Measurements from ENCODE around the gene ID2. TPM values are rescaled to one million over a fixed set of nuclear protein-coding genes. Genes with fewer than 3 reads are reported as not detected.

Gene ID2
- total and polyA plus RNA-seq, 2 experiments from 2014 or later, result 468 to 668 TPM

DNA sequence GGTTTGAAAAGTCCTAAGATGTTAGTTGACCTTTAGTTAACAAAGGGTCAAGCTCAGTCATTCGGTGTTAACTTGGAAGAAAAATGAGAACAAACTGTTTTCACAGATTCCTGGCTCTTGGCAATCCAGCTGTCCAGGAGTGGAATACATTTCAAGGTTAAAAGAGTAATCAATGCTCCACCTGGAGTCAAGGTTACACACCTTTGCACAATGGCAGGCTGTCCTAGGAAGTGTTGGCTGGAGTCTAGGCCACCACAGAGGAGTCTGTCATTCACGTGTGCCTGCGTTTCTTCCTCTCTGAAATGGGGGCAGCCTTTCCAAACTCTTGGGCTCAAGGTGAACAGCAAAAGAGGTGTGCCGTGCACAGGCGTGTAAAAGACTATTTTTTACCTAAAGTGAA is 6.3 kb upstream of the ID2 start:
- Histone ChIP-seq H3F3A (ENCODE audit: insufficient read depth) (peaks cover 30% of the 10 kb centered on the region), H3K4me1 (ENCODE audit: insufficient read depth) (peaks cover 34% of the 10 kb centered on the region), H3K4me2 (ENCODE audit: unreplicated experiment) (no peak overlapping the region), H3K36me3 (ENCODE audit: low read depth) (no peaks in the 10 kb centered on the region), H3K27ac (peak overlapping the region; percentile 100), H3K27me3 (replicated peaks; ENCODE audit: insufficient read depth) (no peaks in the 10 kb centered on the region), H3K4me3 (no peak overlapping the region), H3K79me2 (ENCODE audit: insufficient read depth) (no peaks in the 10 kb centered on the region), H3K9me3 (ENCODE audit: low read depth) (no peaks in the 10 kb centered on the region), H3K9ac (peak overlapping the region; percentile 100), H2AFZ (no peak overlapping the region), H4K20me1 (ENCODE audit: insufficient read depth) (no peaks in the 10 kb centered on the region), H3K9me2 (ENCODE audit: insufficient read depth) (no peaks in the 10 kb centered on the region)
- in situ Hi-C loops (cut with MboI), result loop anchor here (25.0 kb wide), 4 partner anchors 663 to 1563 kb away; no protein-coding TSS in a partner anchor
- TF ChIP-seq EZH2 (IDR thresholded peaks at IDR 0.05; ENCODE audit: insufficient read depth, poor library complexity, severe bottlenecking) (no peak), EZH2phosphoT487 (IDR thresholded peaks at IDR 0.05; ENCODE audit: insufficient read depth, low read depth) (no peak)
- whole genome bisulfite sequencing, 2 experiments (ENCODE audit: low coverage in 1 of 2, low lambda C conversion rate in 2 of 2, missing lambda C conversion rate in 2 of 2), result 96 to 98% methylated on average over 5 of the region's 5 CpGs
- DNase-seq, result no peak

DNA sequence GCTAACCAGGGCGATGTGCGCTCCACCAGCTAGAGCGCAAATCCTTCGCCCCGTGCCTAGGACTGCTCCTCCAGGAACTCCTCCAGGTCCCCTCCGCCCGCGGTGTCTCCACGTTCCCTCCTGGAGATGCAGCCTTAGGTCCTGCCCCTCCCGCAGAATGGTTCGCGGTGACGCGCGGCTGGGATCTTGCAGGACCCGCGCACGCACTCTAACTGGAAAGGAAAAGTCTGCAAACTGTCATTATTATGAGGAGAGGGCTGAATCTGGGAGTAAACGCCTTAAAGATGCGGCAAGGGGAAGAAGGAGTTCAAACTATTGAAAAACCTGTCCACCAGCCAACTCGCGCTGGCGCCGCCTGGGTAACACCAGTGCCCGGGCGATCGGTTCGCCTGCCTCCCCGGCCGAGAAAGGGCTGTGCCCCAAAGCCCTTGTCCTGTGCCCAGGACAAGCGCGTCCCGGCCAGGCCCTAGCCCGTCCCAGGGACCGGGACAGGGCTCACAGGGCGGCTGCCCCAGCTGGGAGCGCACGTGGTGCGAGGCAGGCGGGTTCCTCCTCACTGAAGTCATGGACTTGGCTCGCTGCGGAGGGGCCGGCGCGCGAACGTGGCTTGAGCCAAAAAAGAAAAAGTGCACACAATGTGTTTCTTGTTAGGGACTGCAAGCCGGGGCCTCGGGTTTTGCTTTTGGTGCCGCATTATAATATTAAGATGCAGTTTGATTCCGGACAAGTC is 5.5 kb upstream of the ID2 start:
- peak overlapping the region; percentile 100 for H3K27ac ChIP-seq
- H3K9me3 ChIP-seq (ENCODE audit: low read depth), result no peaks in the 10 kb centered on the region
- no peaks in the 10 kb centered on the region for H3K36me3 ChIP-seq (ENCODE audit: low read depth)
- no peaks in the 10 kb centered on the region for H3K27me3 ChIP-seq (replicated peaks; ENCODE audit: insufficient read depth)
- in situ Hi-C loops (cut with MboI), result loop anchor here (25.0 kb wide), 4 partner anchors 664 to 1564 kb away; no protein-coding TSS in a partner anchor
- TF ChIP-seq EZH2phosphoT487 (IDR thresholded peaks at IDR 0.05; ENCODE audit: insufficient read depth, low read depth) (no peak), EZH2 (IDR thresholded peaks at IDR 0.05; ENCODE audit: insufficient read depth, poor library complexity, severe bottlenecking) (no peak)
- peaks cover 38% of the 10 kb centered on the region for H3K4me1 ChIP-seq (ENCODE audit: insufficient read depth)
- peak; percentile 97 for DNase-seq
- peaks cover 37% of the 10 kb centered on the region for H3F3A ChIP-seq (ENCODE audit: insufficient read depth)
- no peaks in the 10 kb centered on the region for H3K9me2 ChIP-seq (ENCODE audit: insufficient read depth)
- H3K4me3 ChIP-seq, result peak overlapping the region; percentile 75
- H2AFZ ChIP-seq, result peak overlapping the region; percentile 51
- peak overlapping the region; percentile 97 for H3K4me2 ChIP-seq (ENCODE audit: unreplicated experiment)
- H4K20me1 ChIP-seq (ENCODE audit: insufficient read depth), result no peaks in the 10 kb centered on the region
- H3K79me2 ChIP-seq (ENCODE audit: insufficient read depth), result no peaks in the 10 kb centered on the region
- 6 to 7% methylated on average over 51 of the region's 51 CpGs for WGBS, 2 experiments (ENCODE audit: low coverage in 1 of 2, low lambda C conversion rate in 2 of 2, missing lambda C conversion rate in 2 of 2)
- peak overlapping the region; percentile 100 for H3K9ac ChIP-seq

- Histone ChIP-seq H3K9ac (peak overlapping the region; percentile 100), H3K4me3 (peak overlapping the region; percentile 75), H3K79me2 (ENCODE audit: insufficient read depth) (peaks cover 2% of the 10 kb centered on the region), H3K9me2 (ENCODE audit: insufficient read depth) (no peaks in the 10 kb centered on the region), H4K20me1 (ENCODE audit: insufficient read depth) (no peaks in the 10 kb centered on the region; the same call in 1 of the 2 replicates), H3K27ac (peak overlapping the region; percentile 100), H3K9me3 (ENCODE audit: low read depth) (no peaks in the 10 kb centered on the region), H3K36me3 (ENCODE audit: low read depth) (no peaks in the 10 kb centered on the region), H3K4me1 (ENCODE audit: insufficient read depth) (peaks cover 38% of the 10 kb centered on the region), H2AFZ (peak overlapping the region; percentile 51), H3K27me3 (replicated peaks; ENCODE audit: insufficient read depth) (no peaks in the 10 kb centered on the region), H3K4me2 (ENCODE audit: unreplicated experiment) (peak overlapping the region; percentile 97), H3F3A (ENCODE audit: insufficient read depth) (peaks cover 37% of the 10 kb centered on the region)
- in situ Hi-C loops (cut with MboI), result loop anchor here (25.0 kb wide), 4 partner anchors 665 to 1565 kb away; no protein-coding TSS in a partner anchor
- WGBS, 2 experiments (ENCODE audit: low coverage in 1 of 2, low lambda C conversion rate in 2 of 2, missing lambda C conversion rate in 2 of 2), result 1 to 2% methylated on average over 33 to 34 of the region's 35 CpGs
- TF ChIP-seq EZH2phosphoT487 (IDR thresholded peaks at IDR 0.05; ENCODE audit: insufficient read depth, low read depth), result no peak
- TF ChIP-seq EZH2 (IDR thresholded peaks at IDR 0.05; ENCODE audit: insufficient read depth, poor library complexity, severe bottlenecking), result no peak
- peak; percentile 62 for DNase-seq
Measured at GRCh38 chr2:8676921-8677645, 4.8 kb upstream of the ID2 start.

All from GM23248 (cell line).